K562 (cell line): Measurements from ENCODE around the gene PHTF2.

Source experiments
- E2F1 ChIP-seq: sonication (generic); formaldehyde crosslinking; IDR thresholded peaks from 2 replicates; pipeline ENCODE4 v1.8.1; 2023; ENCODE audit warnings: mild to moderate bottlenecking, missing genetic modification reagents, moderate library complexity
- ELF1 ChIP-seq: fragments of 200-800 bp; sonication (Bioruptor generic); IDR thresholded peaks from 2 replicates; pipeline ENCODE4 v1.6.1; 2016; ENCODE audit warnings: missing genetic modification characterization, missing compliant biosample characterization
- ELF2 ChIP-seq: fragments of 250-450 bp; sonication (Bioruptor Pico); IDR thresholded peaks from 2 replicates; pipeline ENCODE4 v1.5.0; 2021; ENCODE audit warnings: mild to moderate bottlenecking

- TF ChIP-seq ELF1 (tag) (peak; percentile 83; the same call in 1 of the 2 replicates), E2F1 (CRISPR knock-in tag) (no peak), ELF2 (CRISPR knock-in tag) (peak; percentile 40; the same call in 1 of the 2 replicates)
These were observed 709 bp upstream of the PHTF2 start for GRCh38 chr7:77797734-77798393.
